HG03342 (cell line): ENCODE results near the gene DDB1.

Source experiments
- ATAC-seq: cut with Tn5 transposase; IDR thresholded peaks from one replicate; pipeline ENCODE4 v1.9.1; 2021; ENCODE audit warnings: mild to moderate bottlenecking, moderate library complexity; ENCODE audit not compliant: unreplicated experiment

The DDB1 gene

DNA sequence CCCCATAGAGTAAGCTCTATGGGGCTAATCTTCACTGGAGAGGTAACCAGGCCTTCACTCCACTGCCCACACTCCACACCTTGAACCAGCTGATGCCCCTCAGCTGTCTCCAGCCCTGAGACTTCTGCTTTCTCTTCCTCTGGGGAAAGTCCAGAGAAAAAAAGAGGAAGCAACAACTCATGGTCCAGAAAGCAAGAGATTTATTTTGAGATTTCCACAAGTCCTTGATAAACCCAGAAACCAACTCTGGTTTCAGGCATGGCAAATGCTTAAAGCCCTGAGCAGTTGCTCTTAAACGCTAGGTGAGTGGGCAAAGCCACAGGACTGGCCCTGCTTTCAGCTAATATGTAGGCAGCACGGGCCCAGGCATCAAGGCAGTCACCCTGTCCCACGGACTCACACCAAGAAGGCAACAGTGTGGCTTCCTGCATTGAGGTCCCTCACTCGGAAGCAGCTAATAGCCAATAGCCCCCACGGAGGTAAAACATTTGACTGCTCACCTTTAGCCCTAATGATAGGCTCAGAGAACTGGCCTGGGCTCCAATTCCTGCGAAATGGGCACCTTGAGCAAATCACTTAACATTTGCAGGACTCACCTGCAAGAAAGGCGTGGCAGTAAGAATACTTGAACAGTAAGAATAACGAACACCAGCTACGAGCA lies 24.5 kb upstream of the DDB1 start:
- peak; percentile 58 for ATAC-seq

DNA sequence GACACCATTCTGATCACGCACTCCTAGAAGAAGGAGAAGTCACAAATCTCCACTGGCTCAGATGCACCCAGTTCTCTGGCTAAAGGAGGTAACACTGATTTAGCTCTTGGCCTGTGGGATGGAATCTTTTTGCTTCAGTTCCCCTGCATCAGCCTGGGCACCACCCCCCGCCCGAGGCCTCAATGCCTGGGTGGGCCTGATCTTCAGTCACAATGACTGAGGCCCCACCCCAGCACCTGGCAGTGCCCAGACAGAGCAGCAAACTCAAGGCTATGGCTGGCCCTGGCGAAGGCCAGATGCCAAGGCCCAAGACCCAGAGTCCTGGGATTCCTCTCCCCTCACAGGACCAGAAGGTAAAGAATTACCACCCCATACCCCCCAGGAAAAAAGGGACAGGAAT lies 23.8 kb upstream of the DDB1 start:
- ATAC-seq = no peak

DNA sequence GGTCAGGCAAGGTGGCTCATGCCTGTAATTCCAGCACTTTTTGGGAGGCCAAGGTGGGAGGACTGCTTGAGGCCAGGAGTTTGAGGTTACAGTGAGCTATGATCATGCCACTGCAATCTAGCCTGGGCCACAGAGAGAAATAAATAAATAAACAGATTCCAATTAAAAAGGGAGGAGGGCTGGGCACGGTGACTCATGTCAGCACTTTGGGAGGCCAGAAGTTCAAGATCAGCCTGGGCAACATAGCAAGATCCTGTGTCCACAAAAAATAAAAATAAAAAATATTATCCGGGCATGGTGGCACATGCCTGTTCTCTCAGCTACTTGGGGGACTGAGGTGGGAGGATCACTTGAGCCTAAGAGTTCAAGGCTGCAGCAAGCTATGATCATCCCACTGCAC lies 21.3 kb upstream of the DDB1 start:
- ATAC-seq = no peak

DNA sequence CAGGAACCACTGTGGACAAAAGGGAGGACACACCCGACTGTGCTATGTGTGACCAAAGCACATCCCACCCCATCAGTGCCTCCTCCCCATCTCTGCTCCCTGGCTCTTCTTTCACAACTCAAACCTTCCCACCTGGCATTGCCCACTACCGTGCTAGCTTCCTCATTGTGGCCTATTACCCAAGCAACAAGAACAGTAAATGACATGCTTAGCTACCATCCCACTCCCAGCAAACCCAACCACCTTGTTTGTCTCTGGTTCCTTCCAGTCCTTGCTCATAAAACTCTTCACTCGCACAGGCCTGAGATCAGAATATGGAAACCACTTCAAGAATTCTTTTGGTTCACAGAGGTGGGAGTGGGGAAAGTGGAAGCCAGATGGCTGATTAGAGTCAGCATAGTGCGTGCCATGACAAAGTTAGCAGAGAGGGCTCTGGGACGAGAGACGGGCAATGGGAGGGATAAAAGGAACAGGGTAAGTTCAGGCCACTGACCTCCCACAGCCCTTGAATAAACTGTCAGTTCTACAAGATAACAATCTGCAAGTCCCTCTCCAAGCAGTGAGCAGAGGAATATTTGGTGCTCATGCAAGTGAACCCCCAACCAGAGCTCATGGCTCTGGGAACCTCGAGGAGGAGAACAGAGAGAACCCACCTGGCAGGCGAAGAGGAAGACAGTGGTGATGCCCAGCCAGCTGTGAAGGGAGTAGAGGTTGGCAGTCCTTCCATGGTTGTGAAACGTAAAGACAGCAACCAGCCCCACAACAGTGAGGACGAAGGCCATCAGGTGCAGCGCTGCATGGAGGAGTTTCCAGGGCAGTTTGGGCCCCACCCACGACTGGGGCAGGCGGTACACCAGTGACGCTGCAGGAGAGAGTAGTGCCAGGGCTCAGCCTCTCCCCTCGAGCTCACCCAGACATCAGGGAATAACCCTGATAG lies 20.5 kb upstream of the DDB1 start:
- no peak for ATAC-seq

DNA sequence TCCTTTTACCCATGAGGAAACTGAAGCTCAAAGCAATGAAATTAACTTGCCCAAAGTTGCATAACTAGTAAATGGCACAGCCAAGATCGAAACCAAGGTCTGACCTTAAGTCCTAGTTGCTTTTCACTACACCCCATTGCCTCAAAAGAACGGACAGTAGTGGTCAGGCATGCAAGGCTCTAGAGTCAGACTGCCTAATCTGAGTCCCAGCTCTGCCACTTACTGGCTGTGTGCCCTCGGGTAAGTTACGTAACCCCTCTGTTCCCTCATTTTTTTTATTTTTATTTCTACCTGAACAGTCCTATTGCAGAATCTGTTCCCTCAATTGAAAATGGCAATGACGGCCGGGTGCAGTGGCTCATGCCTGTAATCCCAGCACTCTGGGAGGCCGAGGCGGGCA lies 19.1 kb upstream of the DDB1 start:
- no peak for ATAC-seq

DNA sequence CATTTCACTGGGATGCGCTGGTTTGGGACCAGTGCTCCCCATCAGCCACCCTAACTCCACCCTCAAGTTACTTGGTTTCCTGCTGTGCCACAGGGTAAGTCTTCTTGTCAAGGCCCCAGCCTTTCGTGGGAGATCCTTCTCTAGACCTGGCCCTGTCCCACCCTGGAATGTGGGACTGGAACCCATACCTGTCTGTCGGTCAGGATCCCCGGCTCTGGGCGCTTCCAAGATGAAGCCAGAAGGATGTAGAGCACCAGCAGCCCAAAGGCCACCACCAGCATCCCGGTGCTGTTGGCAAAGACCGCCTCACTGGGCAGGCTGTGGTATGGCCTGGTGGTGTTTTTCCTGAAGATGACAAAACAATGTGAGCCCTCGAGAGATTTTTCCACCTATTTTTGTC lies 17.9 kb upstream of the DDB1 start:
- no peak for ATAC-seq

DNA sequence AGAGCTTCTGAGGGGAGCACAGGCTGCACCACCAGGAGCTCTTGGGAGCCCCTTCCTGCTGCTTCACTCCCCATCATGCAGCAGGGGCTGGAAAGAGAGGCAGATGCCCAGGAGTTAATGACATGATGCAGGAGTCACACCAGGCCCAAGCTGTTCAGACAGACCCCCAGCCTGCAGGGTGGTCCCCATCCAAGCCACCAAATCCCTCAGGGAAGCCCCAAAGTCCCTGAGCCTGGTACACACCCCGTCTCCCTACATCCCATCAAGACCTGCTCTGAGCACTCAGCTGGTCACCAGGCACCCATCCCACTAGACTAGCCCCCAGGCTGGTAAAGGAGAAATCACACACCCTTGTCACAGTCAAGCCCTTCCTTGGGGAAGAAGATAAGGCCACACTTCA lies 17.4 kb upstream of the DDB1 start:
- ATAC-seq = no peak

DNA sequence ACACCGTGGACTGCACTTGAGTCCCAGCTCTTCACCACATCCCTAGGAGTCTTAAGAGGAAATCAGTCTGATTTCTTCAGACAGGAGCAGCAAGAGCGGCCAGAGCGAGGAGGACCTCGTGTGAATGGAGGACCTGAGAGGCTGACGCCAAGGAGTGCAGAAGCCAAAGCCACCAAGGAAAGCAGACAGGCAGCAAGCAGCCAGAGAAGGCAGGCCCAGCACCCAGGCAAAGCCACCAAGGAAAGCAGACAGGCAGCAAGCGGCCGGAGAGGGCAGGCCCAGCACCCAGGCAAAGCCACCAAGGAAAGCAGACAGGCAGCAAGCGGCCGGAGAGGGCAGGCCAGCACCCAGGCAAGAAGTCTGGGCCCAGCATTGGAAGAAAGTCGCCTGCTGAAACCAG lies 17.0 kb upstream of the DDB1 start:
- no peak for ATAC-seq

DNA sequence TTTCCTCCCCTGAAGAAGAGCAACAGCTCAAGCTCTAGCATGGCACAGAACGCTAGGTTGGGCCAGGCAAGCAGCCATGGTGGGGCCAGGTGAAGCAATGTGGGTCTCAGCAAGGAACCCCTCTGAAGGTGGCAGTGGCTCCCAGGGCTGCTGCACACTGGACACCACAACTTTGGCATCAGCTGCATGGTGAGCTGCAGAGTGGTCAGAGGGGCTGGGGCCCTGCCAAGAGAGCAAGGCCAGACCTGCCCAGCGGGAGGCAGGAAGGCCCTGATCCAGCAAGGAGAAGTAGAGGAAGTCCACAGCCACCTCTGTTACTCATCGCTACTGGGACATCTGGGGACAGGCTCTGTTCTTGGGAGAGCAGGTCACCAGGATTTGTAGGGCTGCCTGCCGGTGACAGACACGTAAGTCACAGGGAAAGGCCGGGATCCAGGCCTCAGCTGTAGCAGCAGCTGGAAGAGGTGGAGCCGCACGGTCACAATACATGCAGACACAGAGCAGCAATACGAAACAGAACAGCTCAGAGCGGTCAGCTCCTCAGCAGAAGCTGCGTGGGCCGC lies 16.4 kb upstream of the DDB1 start:
- no peak for ATAC-seq

DNA sequence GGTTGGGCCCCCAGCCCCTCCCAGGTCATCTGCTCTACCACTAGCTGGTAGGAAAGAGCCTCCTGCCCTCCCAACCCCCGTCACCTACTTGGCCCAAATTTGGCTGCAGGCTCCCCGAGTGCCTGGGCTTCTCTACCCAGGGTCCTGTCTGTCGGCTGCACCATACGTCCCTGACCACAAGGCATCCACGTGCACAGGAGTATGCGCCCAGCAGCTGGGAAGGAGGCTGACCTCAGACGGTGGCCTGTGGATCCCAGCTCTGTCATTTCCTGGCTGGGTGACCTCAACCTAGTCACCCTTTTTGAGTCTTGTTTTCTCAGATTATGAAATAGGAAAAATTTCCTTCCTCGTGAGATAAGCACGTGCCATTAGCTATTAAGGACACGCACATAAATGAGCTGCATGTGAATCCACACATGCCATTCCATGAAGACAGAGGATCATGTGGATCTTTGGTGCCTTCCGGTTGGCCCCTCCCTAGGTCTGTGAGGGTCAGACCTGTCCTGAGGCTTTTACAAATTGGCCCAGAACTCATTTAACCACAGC lies 15.1 kb upstream of the DDB1 start:
- no peak for ATAC-seq

DNA sequence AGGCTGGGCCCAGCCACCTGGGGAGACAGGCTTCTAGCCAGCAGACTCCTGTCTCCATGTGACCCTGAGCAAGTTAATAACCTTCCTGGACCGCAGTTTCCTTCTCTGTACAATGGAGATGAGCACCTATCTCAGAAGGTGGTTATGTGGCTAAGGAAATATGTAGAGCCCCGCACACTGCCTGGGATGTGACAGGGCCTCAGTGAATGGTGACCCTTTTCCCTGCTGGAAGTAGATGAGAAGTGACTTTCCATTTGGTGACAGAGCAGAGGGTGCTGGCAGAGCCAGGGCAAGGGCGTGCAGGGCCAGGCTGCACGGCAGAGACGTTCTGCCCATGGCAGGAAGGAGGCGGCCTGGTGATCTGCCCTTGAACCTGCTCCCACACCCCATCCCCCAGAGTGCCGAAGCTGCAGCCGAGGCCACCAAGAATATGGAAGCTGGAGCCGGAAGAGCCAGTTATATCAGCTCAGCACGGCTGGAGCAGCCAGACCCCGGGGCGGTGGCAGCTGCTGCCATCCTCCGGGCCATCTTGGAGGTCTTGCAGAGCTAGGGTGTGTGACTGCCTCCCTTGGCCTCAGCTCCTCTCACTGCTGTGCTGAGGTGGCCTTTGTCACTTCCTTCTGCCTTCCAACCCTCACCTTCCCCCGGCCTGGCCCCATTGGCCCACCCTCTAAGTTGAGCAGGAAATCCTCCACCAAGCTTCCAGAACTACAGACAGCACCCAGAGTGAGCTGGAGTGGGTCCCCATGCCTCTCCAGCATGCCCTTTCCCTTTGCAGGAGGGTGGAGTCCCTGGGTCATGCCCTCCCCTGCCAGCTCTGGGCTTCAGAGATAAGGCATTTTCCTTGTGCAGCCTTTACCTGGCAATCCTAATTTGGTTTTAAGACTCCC lies 13.3 kb upstream of the DDB1 start:
- no peak for ATAC-seq

DNA sequence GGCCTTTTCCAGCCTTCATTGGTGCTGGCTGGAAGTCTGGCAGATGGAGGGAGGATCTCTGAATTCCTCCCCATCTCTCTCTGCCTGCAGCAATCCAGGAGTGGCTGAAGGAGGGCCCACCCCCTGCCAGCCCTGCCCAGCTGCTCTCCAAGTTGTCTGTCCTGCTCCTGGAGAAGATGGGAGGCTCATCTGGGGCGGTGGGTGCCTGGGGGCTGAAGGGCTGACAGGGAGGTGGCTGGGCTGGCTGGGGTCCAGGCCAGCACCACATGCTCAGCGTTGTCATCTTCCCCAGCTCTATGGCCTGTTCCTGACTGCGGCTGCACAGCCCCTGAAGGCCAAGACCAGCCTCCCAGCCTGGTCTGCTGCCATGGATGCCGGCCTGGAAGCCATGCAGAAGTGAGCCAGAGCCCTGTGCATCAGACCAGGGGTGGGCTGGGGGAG lies 12.3 kb upstream of the DDB1 start:
- ATAC-seq = no peak

DNA sequence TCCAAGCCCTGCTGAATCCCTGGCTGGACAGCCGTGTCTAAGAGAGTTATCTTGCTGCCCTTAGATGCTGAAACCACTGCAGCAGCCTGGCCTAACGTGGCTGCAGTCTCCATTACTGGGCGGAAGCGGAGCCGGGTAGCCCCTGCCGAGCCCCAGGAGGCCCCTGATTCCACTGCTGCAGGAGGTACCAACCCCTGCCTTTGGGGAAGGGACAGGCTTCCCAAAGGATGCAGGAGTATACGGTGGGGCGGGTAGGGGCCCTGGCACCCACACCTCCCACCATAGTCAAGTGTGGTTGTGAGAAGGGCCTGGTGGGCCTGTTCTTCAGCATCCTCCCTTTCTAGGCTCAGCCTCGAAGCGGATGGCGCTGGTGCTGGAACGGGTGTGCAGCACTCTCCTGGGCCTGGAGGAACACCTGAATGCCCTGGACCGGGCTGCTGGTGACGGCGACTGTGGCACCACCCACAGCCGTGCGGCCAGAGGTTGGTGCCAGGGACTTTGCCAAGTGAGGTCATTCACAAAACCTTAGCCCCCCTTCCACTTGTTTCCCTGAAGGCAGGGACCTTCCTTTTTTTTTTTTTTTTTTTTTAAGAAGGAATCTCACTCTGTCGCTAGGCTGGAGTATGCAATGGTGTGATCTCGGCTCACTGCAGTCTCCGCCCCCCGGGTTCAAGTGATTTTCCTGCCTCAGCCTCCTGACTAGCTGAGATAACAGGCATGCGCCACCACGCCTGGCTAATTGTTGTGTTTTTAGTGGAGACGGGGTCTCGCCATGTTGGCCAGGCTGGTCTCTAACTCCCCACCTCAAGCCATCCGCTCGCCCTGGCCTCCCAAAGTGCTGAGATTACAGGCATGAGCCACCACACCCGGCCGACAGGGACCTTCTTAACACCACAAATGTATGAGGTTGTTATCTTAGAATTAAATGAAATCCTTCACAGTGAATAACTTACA lies 11.2 kb upstream of the DDB1 start:
- ATAC-seq = no peak

DNA sequence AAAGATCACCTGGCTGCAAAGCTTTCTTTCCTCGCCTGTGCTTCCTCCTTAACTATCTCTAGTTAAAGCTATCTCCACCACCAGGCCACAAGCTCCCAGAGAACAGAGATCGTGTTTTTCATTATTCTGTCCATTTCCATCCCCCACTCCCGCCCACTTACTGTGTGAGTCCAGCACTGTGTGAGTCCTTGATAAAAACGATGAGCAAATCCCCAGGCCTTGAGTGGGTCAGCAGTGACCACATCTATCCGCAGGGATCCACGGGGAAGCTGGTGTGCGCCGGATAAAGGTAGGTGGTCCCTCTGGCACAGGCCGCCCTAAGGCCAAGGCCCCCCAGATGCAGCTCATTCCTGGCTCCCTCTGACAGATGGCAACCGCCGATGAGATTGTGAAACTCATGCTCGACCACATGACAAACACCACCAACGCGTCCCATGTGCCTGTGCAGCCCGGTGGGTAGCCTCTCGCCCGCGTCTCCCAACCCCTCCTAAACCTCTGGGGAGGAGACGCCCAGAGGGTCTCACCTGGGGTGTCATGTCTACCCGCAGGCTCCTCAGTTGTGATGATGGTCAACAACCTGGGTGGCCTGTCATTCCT lies 9.4 kb upstream of the DDB1 start:
- no peak for ATAC-seq

DNA sequence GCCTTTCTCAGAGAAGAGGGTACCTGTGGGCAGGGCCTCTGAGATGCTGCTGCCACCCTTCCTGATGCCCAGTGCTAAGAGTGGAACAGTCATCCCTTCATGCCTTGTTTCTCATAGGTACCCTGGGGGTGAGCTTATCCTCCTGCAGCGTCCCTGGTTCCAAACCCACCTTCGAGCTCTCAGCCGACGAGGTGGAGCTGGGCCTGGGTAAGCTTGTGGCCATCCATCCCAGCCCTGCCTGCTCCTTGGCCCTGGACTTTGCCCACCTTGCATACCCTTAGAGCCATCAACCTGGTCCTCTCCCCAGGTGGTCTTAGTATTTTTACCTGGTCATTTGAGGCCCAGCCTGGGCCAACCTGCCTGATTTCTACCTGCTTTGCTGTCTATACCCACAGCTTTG lies 8.8 kb upstream of the DDB1 start:
- no peak for ATAC-seq

DNA sequence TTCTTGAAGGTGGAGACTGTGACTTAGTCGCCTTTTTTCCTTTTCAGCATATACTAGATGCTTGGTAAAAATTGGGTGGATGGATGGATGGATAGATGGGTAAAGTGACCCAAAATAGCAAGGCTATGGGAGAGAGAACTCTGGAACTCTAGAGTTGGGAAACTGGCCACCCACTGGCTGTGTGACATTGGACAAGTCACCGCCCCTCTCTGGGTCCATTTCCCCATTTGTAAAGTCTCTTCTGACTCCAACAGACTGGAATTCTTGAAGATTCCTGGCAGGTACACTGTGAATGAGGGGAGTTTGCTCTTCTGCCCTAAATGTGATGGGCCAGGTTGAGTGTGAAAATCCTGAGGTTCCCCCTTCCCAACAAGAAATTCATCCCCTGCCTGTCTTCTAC lies 8.1 kb upstream of the DDB1 start:
- no peak for ATAC-seq

DNA sequence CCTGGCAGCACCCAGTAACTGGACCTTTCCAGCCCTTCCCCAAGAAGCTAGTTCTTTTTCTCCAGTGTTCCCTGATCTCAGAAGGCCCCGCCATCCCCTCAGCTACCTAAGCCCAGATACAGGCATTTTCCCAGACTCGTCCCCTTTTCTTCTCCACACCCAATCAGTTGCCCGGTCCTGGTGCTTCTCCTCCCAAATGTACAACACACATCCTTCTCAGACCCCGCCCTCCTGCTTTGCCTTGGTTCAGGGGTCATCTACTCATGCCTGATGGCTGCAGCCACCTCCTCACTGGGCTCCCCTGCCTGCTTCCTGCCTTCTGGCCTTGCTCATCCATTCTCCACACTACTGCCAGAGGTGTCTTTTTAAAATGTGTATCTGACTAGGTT lies 6.6 kb upstream of the DDB1 start:
- no peak for ATAC-seq

DNA sequence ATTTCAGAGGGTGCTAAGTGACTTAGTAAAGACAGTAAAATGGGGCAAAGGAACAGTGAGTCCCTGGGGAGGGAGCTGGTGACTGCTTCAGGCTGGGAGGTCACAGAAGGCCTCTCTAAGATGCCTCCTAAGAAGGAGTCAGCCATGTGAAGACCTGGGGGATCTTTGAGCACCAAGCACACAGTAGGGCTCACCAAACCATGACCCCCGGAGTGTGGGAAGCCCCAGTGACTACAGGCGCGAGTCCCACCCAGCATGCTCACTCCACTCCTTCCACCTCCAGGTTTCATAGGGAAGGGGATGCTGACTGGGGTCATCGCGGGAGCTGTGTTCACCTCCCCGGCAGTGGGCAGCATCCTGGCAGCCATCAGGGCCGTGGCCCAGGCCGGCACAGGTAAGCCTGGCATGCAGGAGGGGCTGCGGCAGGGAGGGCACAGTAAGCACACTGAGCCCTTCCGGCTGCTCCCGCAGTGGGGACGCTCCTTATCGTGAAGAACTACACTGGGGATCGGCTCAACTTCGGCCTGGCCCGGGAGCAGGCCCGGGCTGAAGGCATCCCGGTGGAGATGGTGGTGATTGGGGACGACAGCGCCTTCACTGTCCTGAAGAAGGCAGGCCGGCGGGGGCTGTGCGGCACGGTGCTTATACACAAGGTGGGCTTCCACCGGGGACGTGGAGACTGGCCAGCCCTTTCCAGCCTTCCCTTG lies 6.0 kb upstream of the DDB1 start:
- no peak for ATAC-seq
